PC-9 (cell line): ENCODE results near the gene SPAG17. TPM values are rescaled to one million over a fixed set of nuclear protein-coding genes. Genes with fewer than 3 reads are reported as not detected.

ENCODE experiments used
- BruUV-seq: library from RNA; stranded (reverse); fragments of 400-500 nt; replicated peaks from 2 replicates; lab custom pipeline; 2021; lab: Mats Ljungman, UMichigan
- CTCF ChIA-PET: fragments of 300-600 bp; sonication (Branson Sonifier 250); formaldehyde crosslinking; loops from one replicate; lab custom pipeline; 2022; ENCODE audit warnings: antibody characterized with exemption; lab: Charles Lee
- POLR2A ChIA-PET: fragments of 300-600 bp; sonication (Branson Sonifier 250); formaldehyde crosslinking; loops from one replicate; lab custom pipeline; 2022; ENCODE audit warnings: antibody characterized with exemption; ENCODE audit not compliant: unreplicated experiment; lab: Charles Lee
- DNase-seq, 2 experiments: peaks; one replicate each; pipeline versions ENCODE4 v3.0.0 to v3.0.0-alpha.2; 2015 to 2022; ENCODE audit warnings: mixed read lengths in 1 of 2
- H2AFZ ChIP-seq: fragments of 200-600 bp; sonication (generic); 2 replicates; pipeline ENCODE4 v1.8.1; 2017; ENCODE audit warnings: antibody characterized with exemption
- H3F3A ChIP-seq: fragments of 200-600 bp; sonication (generic); 2 replicates; pipeline ENCODE4 v1.8.1; 2017; ENCODE audit warnings: antibody characterized with exemption, mild to moderate bottlenecking, low read depth; ENCODE audit not compliant: insufficient read depth
- H3K27ac ChIP-seq: fragments of 200-600 bp; sonication (generic); 2 replicates; pipeline ENCODE4 v1.6.1; 2016; ENCODE audit warnings: mixed run types
- H3K27me3 ChIP-seq: fragments of 200-600 bp; sonication (generic); 2 replicates; pipeline ENCODE4 v1.6.1; 2016; ENCODE audit warnings: low read depth, mixed run types; ENCODE audit not compliant: insufficient read depth
- H3K36me3 ChIP-seq: fragments of 200-600 bp; sonication (generic); 2 replicates; pipeline ENCODE4 v1.6.1; 2016; ENCODE audit warnings: low read depth, mixed run types
- H3K4me1 ChIP-seq: fragments of 200-600 bp; sonication (generic); replicated peaks from 2 replicates; pipeline ENCODE4 v1.6.1; 2016; ENCODE audit warnings: mixed run types; ENCODE audit not compliant: insufficient read depth
- H3K4me2 ChIP-seq: fragments of 200-600 bp; sonication (generic); 2 replicates; pipeline ENCODE4 v1.6.1; 2017; ENCODE audit warnings: mixed run types
- H3K4me3 ChIP-seq: fragments of 200-600 bp; sonication (generic); 2 replicates; pipeline ENCODE4 v1.6.1; 2016; ENCODE audit warnings: mixed run types
- H3K79me2 ChIP-seq: fragments of 200-600 bp; sonication (generic); 2 replicates; pipeline ENCODE4 v1.6.1; 2017; ENCODE audit warnings: low read depth, mixed run types
- H3K9me2 ChIP-seq: fragments of 200-600 bp; sonication (generic); 2 replicates; pipeline ENCODE4 v1.8.1; 2017; ENCODE audit warnings: mild to moderate bottlenecking; ENCODE audit not compliant: insufficient read depth
- H3K9me3 ChIP-seq: fragments of 200-600 bp; sonication (generic); 2 replicates; pipeline ENCODE4 v1.8.1; 2016; ENCODE audit warnings: low read depth; ENCODE audit not compliant: insufficient read depth
- H4K20me1 ChIP-seq: fragments of 200-600 bp; sonication (generic); 2 replicates; pipeline ENCODE4 v1.8.1; 2017; ENCODE audit not compliant: insufficient read depth
- CTCF ChIP-seq: fragments of 200-600 bp; sonication (generic); conservative IDR thresholded peaks from 2 replicates; pipeline ENCODE4 v1.6.1; 2017; ENCODE audit warnings: mixed run types, antibody characterized with exemption, mild to moderate bottlenecking, moderate library complexity
- EZH2 ChIP-seq: fragments of 200-600 bp; sonication (generic); IDR thresholded peaks from 2 replicates; pipeline ENCODE4 v1.8.0; 2017; ENCODE audit warnings: antibody characterized with exemption, low read depth
- intact Hi-C: fragments of 100-400 bp; cut with micrococcal nuclease; formaldehyde crosslinking; loops from one replicate; pipeline ENCODE4 v1.10.0; 2022; ENCODE audit not compliant: unreplicated experiment
- total RNA-seq: library from RNA; stranded (reverse); gene quantifications from 2 replicates; pipeline ENCODE4 v1.2.3, GENCODE V29; 2021

The SPAG17 gene
- total RNA-seq, 1 experiment from 2014 or later, result not detected

GRCh38 chr1:118144684-118145083 lies 40.3 kb downstream of the SPAG17 start:
- Histone ChIP-seq H3K9me2 (no peaks in the 10 kb centered on the region), H3K4me2 (no peak overlapping the region), H3K36me3 (no peaks in the 10 kb centered on the region), H3F3A (no peaks in the 10 kb centered on the region), H3K27ac (no peak overlapping the region), H3K9me3 (no peaks in the 10 kb centered on the region), H3K79me2 (no peaks in the 10 kb centered on the region), H3K4me3 (no peak overlapping the region), H2AFZ (no peak overlapping the region), H4K20me1 (no peaks in the 10 kb centered on the region), H3K27me3 (no peaks in the 10 kb centered on the region), H3K4me1 (peaks cover 16% of the 10 kb centered on the region; the same call in 1 of the 2 replicates)
- intact Hi-C loops, result no loop called here
- TF ChIP-seq CTCF, result no peak
- no peak for TF ChIP-seq EZH2
- POLR2A ChIA-PET, result no interaction called here
- BruUV-seq, result no TSS peak
- DNase-seq, result no peak
- CTCF ChIA-PET, result no interaction called here

GRCh38 chr1:118143831-118144230 lies 41.2 kb downstream of the SPAG17 start:
- DNase-seq, result no peak
- no TSS peak for BruUV-seq
- CTCF ChIA-PET, result no interaction called here

GRCh38 chr1:118143121-118143520 lies 41.9 kb downstream of the SPAG17 start:
- TF ChIP-seq CTCF (no peak), EZH2 (no peak)
- Histone ChIP-seq H2AFZ (no peak overlapping the region; the same call in 1 of the 2 replicates), H3F3A (no peaks in the 10 kb centered on the region), H4K20me1 (no peaks in the 10 kb centered on the region), H3K36me3 (no peaks in the 10 kb centered on the region), H3K27me3 (no peaks in the 10 kb centered on the region), H3K9me2 (no peaks in the 10 kb centered on the region), H3K27ac (0 out of 2 replicates have a peak overlapping the region, but pooled peaks have one; percentile 9), H3K4me2 (0 out of 2 replicates have a peak overlapping the region, but pooled peaks have one; percentile 3), H3K9me3 (no peaks in the 10 kb centered on the region), H3K79me2 (no peaks in the 10 kb centered on the region), H3K4me1 (peaks cover 16% of the 10 kb centered on the region; the same call in 1 of the 2 replicates), H3K4me3 (no peak overlapping the region)
- no TSS peak for BruUV-seq
- peak in 1 of 2 experiments; percentile 44 for DNase-seq
- CTCF ChIA-PET, result no interaction called here
- intact Hi-C loops, result no loop called here
- POLR2A ChIA-PET, result no interaction called here

More at GRCh38 chr1:118143831-118144230, 41.2 kb downstream of the SPAG17 start:
- H3K4me2 ChIP-seq, result no peak overlapping the region
- no peaks in the 10 kb centered on the region for H3K9me3 ChIP-seq
- no peaks in the 10 kb centered on the region for H3K36me3 ChIP-seq
- no peaks in the 10 kb centered on the region for H3K9me2 ChIP-seq
- peaks cover 16% of the 10 kb centered on the region; the same call in 1 of the 2 replicates for H3K4me1 ChIP-seq
- H3K79me2 ChIP-seq, result no peaks in the 10 kb centered on the region
- H3F3A ChIP-seq, result no peaks in the 10 kb centered on the region
- H4K20me1 ChIP-seq, result no peaks in the 10 kb centered on the region
- H3K27me3 ChIP-seq, result no peaks in the 10 kb centered on the region
- H3K4me3 ChIP-seq, result no peak overlapping the region
- POLR2A ChIA-PET, result no interaction called here
- TF ChIP-seq EZH2 (no peak), CTCF (no peak)
- intact Hi-C loops, result no loop called here
- H2AFZ ChIP-seq, result no peak overlapping the region
- no peak overlapping the region for H3K27ac ChIP-seq
